Astrocyte (in vitro differentiated cells and primary cell): ENCODE results near the gene GPR68.

Experiments used
- EZH2 ChIP-seq: IDR thresholded peaks from 2 replicates; pipeline ENCODE4 v1.6.1; 2012; ENCODE audit warnings: mild to moderate bottlenecking, low read length, inconsistent platforms; ENCODE audit not compliant: insufficient read depth
- TF ChIP-seq, protein P1 (sequence below): IDR thresholded peaks from 2 replicates; pipeline ENCODE4 v1.5.1; 2011; ENCODE audit warnings: low read depth, mild to moderate bottlenecking, inconsistent platforms, low read length, moderate library complexity; ENCODE audit not compliant: insufficient read depth

DNA sequence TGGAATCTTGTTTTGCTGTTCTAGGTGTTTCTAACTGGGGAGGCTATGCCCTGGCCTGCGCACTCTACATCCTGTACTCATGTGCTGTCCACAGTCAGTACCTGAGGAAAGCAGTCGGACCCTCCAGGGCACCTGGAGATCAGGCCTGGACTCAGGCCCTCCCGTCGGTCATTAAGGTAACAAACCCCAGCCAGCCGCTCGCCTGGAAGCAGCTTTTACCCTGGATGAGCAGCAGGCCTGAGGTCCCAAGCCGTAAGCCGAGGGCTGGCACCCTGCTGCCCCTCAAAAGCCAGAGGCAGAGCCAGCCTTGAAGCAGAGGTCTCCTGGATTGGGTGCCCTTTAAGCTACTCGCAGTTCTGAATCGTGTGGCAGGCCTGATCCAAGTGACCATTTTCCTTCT lies 29.1 kb downstream of the GPR68 start:
- TF ChIP-seq, protein P1, sequence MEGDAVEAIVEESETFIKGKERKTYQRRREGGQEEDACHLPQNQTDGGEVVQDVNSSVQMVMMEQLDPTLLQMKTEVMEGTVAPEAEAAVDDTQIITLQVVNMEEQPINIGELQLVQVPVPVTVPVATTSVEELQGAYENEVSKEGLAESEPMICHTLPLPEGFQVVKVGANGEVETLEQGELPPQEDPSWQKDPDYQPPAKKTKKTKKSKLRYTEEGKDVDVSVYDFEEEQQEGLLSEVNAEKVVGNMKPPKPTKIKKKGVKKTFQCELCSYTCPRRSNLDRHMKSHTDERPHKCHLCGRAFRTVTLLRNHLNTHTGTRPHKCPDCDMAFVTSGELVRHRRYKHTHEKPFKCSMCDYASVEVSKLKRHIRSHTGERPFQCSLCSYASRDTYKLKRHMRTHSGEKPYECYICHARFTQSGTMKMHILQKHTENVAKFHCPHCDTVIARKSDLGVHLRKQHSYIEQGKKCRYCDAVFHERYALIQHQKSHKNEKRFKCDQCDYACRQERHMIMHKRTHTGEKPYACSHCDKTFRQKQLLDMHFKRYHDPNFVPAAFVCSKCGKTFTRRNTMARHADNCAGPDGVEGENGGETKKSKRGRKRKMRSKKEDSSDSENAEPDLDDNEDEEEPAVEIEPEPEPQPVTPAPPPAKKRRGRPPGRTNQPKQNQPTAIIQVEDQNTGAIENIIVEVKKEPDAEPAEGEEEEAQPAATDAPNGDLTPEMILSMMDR = no peak
- no peak for TF ChIP-seq EZH2
